CD4-positive, CD25-positive, alpha-beta regulatory T cell (primary cell): ENCODE measurements around the gene SCN4B. TPM values are rescaled to one million over a fixed set of nuclear protein-coding genes. Genes with fewer than 3 reads are reported as not detected.
A peak's percentile ranks its signal among the peaks of the same experiment; 100 is the strongest.

ENCODE experiments used
- ATAC-seq, 2 donors: fragments of 150-1000 bp; cut with Tn5 transposase; one replicate each; pipeline ENCODE4 v1.10.0; 2021; ENCODE audit warnings: low read depth in 2 of 2, moderate number of reproducible peaks in 2 of 2, moderate library complexity in 1 of 2
- DNase-seq, 3 donors: peaks; one replicate each; pipeline versions ENCODE4 v3.0.0 to v3.0.0-alpha.2; 2012 to 2022; ENCODE audit warnings: mixed read lengths in 1 of 3
- H3K27ac ChIP-seq: one replicate; pipeline ENCODE4 v1.7.0; 2013; ENCODE audit warnings: mild to moderate bottlenecking, low read length; ENCODE audit not compliant: insufficient read depth, poor library complexity, severe bottlenecking
- H3K27me3 ChIP-seq: one replicate; pipeline ENCODE4 v1.7.0; 2013; ENCODE audit warnings: low read length; ENCODE audit not compliant: control insufficient read depth, insufficient read depth
- H3K36me3 ChIP-seq: one replicate; pipeline ENCODE4 v1.7.0; 2013; ENCODE audit warnings: mild to moderate bottlenecking, low read length, moderate library complexity; ENCODE audit not compliant: control insufficient read depth, insufficient read depth
- H3K4me1 ChIP-seq: 2 replicates; pipeline ENCODE4 v1.7.0; 2013; ENCODE audit warnings: mild to moderate bottlenecking, low read length; ENCODE audit not compliant: insufficient read depth, control insufficient read depth, poor library complexity, severe bottlenecking
- H3K4me3 ChIP-seq: one replicate; pipeline ENCODE4 v1.7.0; 2013; ENCODE audit warnings: low read depth, mild to moderate bottlenecking, low read length, moderate library complexity
- H3K9me3 ChIP-seq, 2 experiments: 1 replicate in 1 of 2; 2 replicates in 1 of 2; pipeline ENCODE4 v1.7.0; 2013; ENCODE audit warnings: low read length in 2 of 2, mild to moderate bottlenecking in 1 of 2, moderate library complexity in 1 of 2; ENCODE audit not compliant: control insufficient read depth in 2 of 2
- H3K27ac Mint-ChIP-seq, 3 donors: one replicate each; pipeline ENCODE4 v1.8.0; 2020 to 2022; ENCODE audit warnings: mild to moderate bottlenecking in 3 of 3, mixed read lengths in 3 of 3, moderate library complexity in 2 of 3
- H3K27me3 Mint-ChIP-seq: one replicate; pipeline ENCODE4 v1.8.0; 2022; ENCODE audit warnings: mild to moderate bottlenecking, mixed read lengths
- H3K36me3 Mint-ChIP-seq: one replicate; pipeline ENCODE4 v1.8.0; 2020; ENCODE audit warnings: mixed read lengths
- H3K4me1 Mint-ChIP-seq, 4 donors: one replicate each; pipeline ENCODE4 v1.8.0; 2020 to 2022; ENCODE audit warnings: mixed read lengths in 4 of 4, mild to moderate bottlenecking in 1 of 4
- H3K4me3 Mint-ChIP-seq, 4 donors: one replicate each; pipeline ENCODE4 v1.8.0; 2020 to 2022; ENCODE audit warnings: mild to moderate bottlenecking in 4 of 4, mixed read lengths in 4 of 4, moderate library complexity in 3 of 4
- H3K9me3 Mint-ChIP-seq, 7 donors: one replicate each; pipeline ENCODE4 v1.8.0; 2020 to 2022; ENCODE audit warnings: mixed read lengths in 7 of 7, mild to moderate bottlenecking in 3 of 7, moderate library complexity in 2 of 7
- polyA plus RNA-seq, 4 donors: library from polyadenylated mRNA; unstranded; fragments of 300-500 nt; fragmentation: Illumina TruSeq; gene quantifications; one replicate each; pipeline ENCODE4 v1.2.3, GENCODE V29; 2021
- total RNA-seq: library from RNA; stranded (reverse); gene quantifications from one replicate; pipeline ENCODE4 v1.2.3, GENCODE V29; 2022

The SCN4B gene
- total and polyA plus RNA-seq, 5 donors from 2014 or later, result not detected

- Histone ChIP-seq H3K4me1 (peaks cover 5% of the 10 kb centered on the region), H3K27me3 (no peaks in the 10 kb centered on the region), H3K36me3 (no peaks in the 10 kb centered on the region), H3K9me3 (no peaks in the 10 kb centered on the region), H3K27ac (no peak overlapping the region), H3K4me3 (no peak overlapping the region)
- DNase-seq (no peak), ATAC-seq (no peak)
- Mint-ChIP-seq H3K4me3 (no peak overlapping the region), H3K36me3 (no peaks in the 10 kb centered on the region), H3K9me3 (no peaks in the 10 kb centered on the region), H3K27ac (peak overlapping the region in 1 of 3 donors; percentile 91), H3K4me1 (peaks cover 0 to 6% (median 0%) of the 10 kb centered on the region in 4 donors), H3K27me3 (peaks cover 20% of the 10 kb centered on the region)
Measured at GRCh38 chr11:118170231-118170630, 17.6 kb upstream of the SCN4B start.

DNA sequence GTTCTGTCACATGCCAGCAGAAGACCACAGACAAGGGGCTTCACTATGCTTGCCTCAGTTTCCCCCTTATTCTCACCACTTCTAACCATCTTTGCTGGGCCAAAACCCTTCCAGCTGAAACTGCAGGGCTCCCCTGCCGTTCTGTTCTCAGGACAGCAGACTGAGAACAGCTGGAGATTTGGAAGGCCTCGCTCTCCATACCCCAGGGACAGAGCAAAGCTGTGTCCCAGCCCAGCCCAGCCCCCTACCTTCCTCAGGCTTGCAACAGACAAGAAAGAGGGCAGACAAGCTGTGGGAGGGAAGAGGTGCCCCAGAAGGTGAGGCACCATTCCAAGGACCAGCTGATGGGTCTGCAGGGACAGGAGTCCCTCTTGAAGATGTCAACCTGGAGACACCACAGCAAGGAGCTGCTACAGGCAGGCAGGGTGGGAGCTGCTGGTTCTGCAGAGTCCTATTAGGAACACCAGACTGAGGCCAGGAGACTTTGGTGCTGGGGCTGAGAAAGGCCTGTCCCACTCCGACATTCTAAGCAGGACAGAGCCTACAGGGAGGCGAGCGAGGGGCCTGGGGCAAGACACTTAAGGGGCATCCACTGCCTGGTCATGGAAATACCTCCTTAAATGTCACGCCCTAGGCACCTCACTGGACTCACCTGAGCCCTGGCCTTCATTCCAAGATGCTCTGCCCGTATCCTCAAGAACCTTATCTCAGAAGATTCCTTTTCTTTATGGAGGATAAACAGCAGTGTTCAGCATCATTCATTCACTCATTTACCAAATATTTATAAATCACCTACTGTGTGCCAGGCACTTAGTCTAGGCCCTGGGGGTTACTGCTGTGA is 16.9 kb upstream of the SCN4B start:
- no peaks in the 10 kb centered on the region for H3K36me3 ChIP-seq
- no peak overlapping the region for H3K4me3 ChIP-seq
- Mint-ChIP-seq H3K27ac (no peak overlapping the region), H3K27me3 (peaks cover 15% of the 10 kb centered on the region), H3K4me3 (no peak overlapping the region), H3K4me1 (peaks cover 0 to 6% (median 0%) of the 10 kb centered on the region in 4 donors), H3K36me3 (no peaks in the 10 kb centered on the region), H3K9me3 (no peaks in the 10 kb centered on the region)
- H3K9me3 ChIP-seq, result no peaks in the 10 kb centered on the region
- H3K4me1 ChIP-seq, result peaks cover 5% of the 10 kb centered on the region
- peaks cover under 1% of the 10 kb centered on the region for H3K27me3 ChIP-seq
- ATAC-seq (no peak), DNase-seq (no peak)
- H3K27ac ChIP-seq, result no peak overlapping the region

DNA sequence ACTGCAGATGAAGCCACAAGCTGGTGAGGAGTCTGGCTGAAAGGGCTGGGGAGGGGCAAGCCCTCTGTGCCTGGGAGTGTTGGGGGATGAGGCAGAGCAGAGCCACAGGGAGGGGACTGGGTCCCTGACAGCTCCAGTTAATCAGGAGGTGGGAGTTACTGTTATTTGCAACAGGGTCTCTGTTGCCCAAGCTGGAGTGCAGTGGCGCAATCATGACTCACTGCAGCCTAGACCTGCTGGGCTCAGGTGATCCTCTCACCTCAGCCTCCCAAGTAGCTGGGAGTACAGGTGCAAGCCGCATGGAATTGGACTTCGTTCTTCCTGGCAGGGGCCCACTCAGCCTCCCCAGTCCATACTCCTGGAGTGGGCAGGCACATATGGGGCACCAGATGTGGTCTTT is 16.1 kb upstream of the SCN4B start:
- no peak overlapping the region for H3K4me3 Mint-ChIP-seq
- H3K36me3 ChIP-seq, result no peaks in the 10 kb centered on the region
- H3K4me1 ChIP-seq, result peaks cover 5% of the 10 kb centered on the region
- peaks cover 14% of the 10 kb centered on the region for H3K27me3 Mint-ChIP-seq
- H3K36me3 Mint-ChIP-seq, result no peaks in the 10 kb centered on the region
- ATAC-seq (no peak), DNase-seq (no peak)
- H3K27ac Mint-ChIP-seq, result no peak overlapping the region
- no peak overlapping the region for H3K27ac ChIP-seq
- H3K27me3 ChIP-seq, result peaks cover 3% of the 10 kb centered on the region
- no peaks in the 10 kb centered on the region for H3K9me3 ChIP-seq
- no peak overlapping the region for H3K4me3 ChIP-seq
- H3K4me1 Mint-ChIP-seq, result peaks cover 0 to 6% (median 0%) of the 10 kb centered on the region in 4 donors
- no peaks in the 10 kb centered on the region for H3K9me3 Mint-ChIP-seq

- DNase-seq (no peak), ATAC-seq (no peak)
- no peak overlapping the region for H3K4me3 ChIP-seq
- Mint-ChIP-seq H3K27me3 (peaks cover 19% of the 10 kb centered on the region), H3K36me3 (no peaks in the 10 kb centered on the region), H3K9me3 (no peaks in the 10 kb centered on the region), H3K4me1 (peaks cover 0 to 6% (median 0%) of the 10 kb centered on the region in 4 donors), H3K27ac (no peak overlapping the region), H3K4me3 (no peak overlapping the region)
- peaks cover 4% of the 10 kb centered on the region for H3K27me3 ChIP-seq
- H3K27ac ChIP-seq, result no peak overlapping the region
- H3K4me1 ChIP-seq, result peaks cover 5% of the 10 kb centered on the region
- no peaks in the 10 kb centered on the region for H3K36me3 ChIP-seq
- H3K9me3 ChIP-seq, result no peaks in the 10 kb centered on the region
Measured at GRCh38 chr11:118168316-118168715, 15.7 kb upstream of the SCN4B start.

DNA sequence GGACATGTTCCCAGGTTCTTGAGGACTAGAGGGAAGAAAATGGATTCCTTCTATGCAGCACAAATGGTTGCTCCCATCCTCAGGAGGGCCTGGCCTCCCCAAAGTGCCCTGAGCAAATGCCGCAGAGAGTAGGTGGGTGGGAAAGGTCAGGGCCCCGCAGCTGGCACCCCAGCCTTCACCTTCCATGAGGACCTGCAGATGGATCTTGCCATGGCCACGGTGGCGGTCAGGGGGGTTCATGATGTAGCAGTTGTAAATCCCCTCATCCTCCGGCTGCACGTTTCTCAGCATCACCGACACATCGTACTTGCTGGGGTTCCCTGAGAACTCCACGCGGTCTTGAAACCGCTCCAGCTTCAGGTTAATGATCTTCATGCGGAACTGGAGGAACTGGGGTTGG is 15.3 kb upstream of the SCN4B start:
- peaks cover 0 to 6% (median 0%) of the 10 kb centered on the region in 4 donors for H3K4me1 Mint-ChIP-seq
- no peak overlapping the region for H3K27ac Mint-ChIP-seq
- Histone ChIP-seq H3K27me3 (peaks cover 5% of the 10 kb centered on the region), H3K27ac (no peak overlapping the region), H3K4me3 (no peak overlapping the region), H3K9me3 (no peaks in the 10 kb centered on the region), H3K4me1 (peaks cover 5% of the 10 kb centered on the region), H3K36me3 (no peaks in the 10 kb centered on the region)
- no peaks in the 10 kb centered on the region for H3K36me3 Mint-ChIP-seq
- peaks cover 22% of the 10 kb centered on the region for H3K27me3 Mint-ChIP-seq
- no peak overlapping the region for H3K4me3 Mint-ChIP-seq
- no peak for DNase-seq
- H3K9me3 Mint-ChIP-seq, result no peaks in the 10 kb centered on the region
- ATAC-seq, result no peak

DNA sequence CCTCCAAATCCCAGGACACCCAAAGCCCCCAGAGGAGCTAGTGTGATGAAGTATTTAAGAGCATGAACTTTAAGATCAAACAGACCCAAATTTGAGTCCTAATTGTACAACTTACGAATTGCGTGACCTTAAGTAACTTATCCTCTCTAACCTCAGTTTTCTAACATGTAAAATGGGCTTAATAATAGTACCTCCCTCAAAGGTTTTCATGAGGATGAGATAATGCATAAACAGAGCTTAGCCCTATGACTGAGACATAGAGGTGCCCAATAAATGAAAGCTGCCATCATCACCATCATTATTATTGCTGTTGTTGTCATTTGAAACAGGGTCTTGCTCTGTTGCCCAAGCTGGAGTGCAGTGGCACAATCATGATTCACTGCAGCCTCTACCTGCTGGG is 14.6 kb upstream of the SCN4B start:
- H3K4me3 Mint-ChIP-seq, result no peak overlapping the region
- H3K4me1 Mint-ChIP-seq, result peaks cover 0 to 6% (median 0%) of the 10 kb centered on the region in 4 donors
- no peak overlapping the region for H3K27ac ChIP-seq

DNA sequence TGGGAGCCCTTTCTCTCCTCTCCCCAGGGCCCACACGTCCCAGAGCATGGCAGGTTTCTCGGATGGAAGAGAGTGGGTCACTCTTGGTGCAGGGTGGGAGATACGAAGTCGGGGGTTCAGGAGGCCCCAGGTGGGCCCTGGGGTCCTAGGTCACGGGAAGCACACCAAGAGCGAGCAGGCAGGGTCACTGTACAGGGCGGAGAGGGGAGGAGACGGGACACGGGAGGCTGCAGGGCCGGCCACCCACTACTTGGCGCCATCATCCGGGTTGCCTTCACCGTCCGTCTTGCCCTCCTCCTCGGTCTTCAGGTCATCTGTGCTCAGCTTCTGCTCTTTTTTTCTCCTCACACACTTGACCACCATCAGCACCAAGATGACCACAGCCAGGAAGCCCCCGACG is 14.0 kb upstream of the SCN4B start:
- Mint-ChIP-seq H3K9me3 (no peaks in the 10 kb centered on the region), H3K27ac (no peak overlapping the region), H3K4me1 (peaks cover 0 to 2% (median 0%) of the 10 kb centered on the region in 4 donors), H3K4me3 (no peak overlapping the region), H3K27me3 (peaks cover 20% of the 10 kb centered on the region), H3K36me3 (no peaks in the 10 kb centered on the region)
- Histone ChIP-seq H3K36me3 (no peaks in the 10 kb centered on the region), H3K27ac (no peak overlapping the region), H3K4me1 (peaks cover 3% of the 10 kb centered on the region), H3K9me3 (no peaks in the 10 kb centered on the region), H3K4me3 (no peak overlapping the region), H3K27me3 (peaks cover 8% of the 10 kb centered on the region)
- no peak for DNase-seq
- no peak for ATAC-seq

More for the DNA sequence above, 14.6 kb upstream of the SCN4B start:
- DNase-seq (no peak), ATAC-seq (no peak)
- H3K36me3 Mint-ChIP-seq, result no peaks in the 10 kb centered on the region
- H3K4me3 ChIP-seq, result no peak overlapping the region
- H3K27me3 Mint-ChIP-seq, result peaks cover 21% of the 10 kb centered on the region
- no peaks in the 10 kb centered on the region for H3K9me3 Mint-ChIP-seq
- H3K36me3 ChIP-seq, result no peaks in the 10 kb centered on the region
- no peak overlapping the region for H3K27ac Mint-ChIP-seq
- H3K27me3 ChIP-seq, result peaks cover 8% of the 10 kb centered on the region
- H3K9me3 ChIP-seq, result no peaks in the 10 kb centered on the region
- peaks cover 5% of the 10 kb centered on the region for H3K4me1 ChIP-seq

GRCh38 chr11:118164885-118165284 is 12.3 kb upstream of the SCN4B start:
- H3K9me3 Mint-ChIP-seq, result no peaks in the 10 kb centered on the region
- no peaks in the 10 kb centered on the region for H3K36me3 Mint-ChIP-seq

More at GRCh38 chr11:118164885-118165284, 12.3 kb upstream of the SCN4B start:
- no peaks in the 10 kb centered on the region for H3K9me3 ChIP-seq
- H3K4me3 ChIP-seq, result no peak overlapping the region
- no peak overlapping the region for H3K27ac ChIP-seq
- H3K27me3 Mint-ChIP-seq, result peaks cover 30% of the 10 kb centered on the region
- H3K4me1 Mint-ChIP-seq, result no peaks in the 10 kb centered on the region
- no peaks in the 10 kb centered on the region for H3K4me1 ChIP-seq
- DNase-seq (no peak), ATAC-seq (no peak)
- H3K4me3 Mint-ChIP-seq, result no peak overlapping the region
- no peak overlapping the region for H3K27ac Mint-ChIP-seq
- peaks cover 8% of the 10 kb centered on the region for H3K27me3 ChIP-seq
- H3K36me3 ChIP-seq, result no peaks in the 10 kb centered on the region
